GM12878 (cell line): ENCODE data around the gene ELL2. TPM values are rescaled to one million over a fixed set of nuclear protein-coding genes. Genes with fewer than 3 reads are reported as not detected.

Source experiments
- ATAC-seq: fragments of 200-7000 bp; cut with Tn5 transposase; 3 replicates; pipeline ENCODE4 v1.9.1; 2020; ENCODE audit warnings: mild to moderate bottlenecking, moderate library complexity
- BruUV-seq: library from RNA; stranded (reverse); fragments of 400-500 nt; replicated peaks from 2 replicates; lab custom pipeline; 2021; lab: Mats Ljungman, UMichigan
- CTCF ChIA-PET: fragments of 300-600 bp; sonication (Branson Sonifier 250); formaldehyde crosslinking; extraction: SDS; loops from one replicate; lab custom pipeline; 2021; ENCODE audit warnings: inconsistent platforms; lab: Yijun Ruan, JAX
- POLR2A ChIA-PET: fragments of 350-600 bp; formaldehyde crosslinking; extraction: SDS; loops from one replicate; lab custom pipeline; 2021; ENCODE audit warnings: inconsistent platforms; lab: Charles Lee
- RAD21 ChIA-PET: fragments of 300-600 bp; sonication (Branson Sonifier 250); formaldehyde crosslinking; loops from one replicate; lab custom pipeline; 2023; ENCODE audit warnings: antibody characterized with exemption; ENCODE audit not compliant: unreplicated experiment; lab: Charles Lee
- SMC1A ChIA-PET: fragments of 300-600 bp; sonication (Branson Sonifier 250); formaldehyde crosslinking; loops from one replicate; lab custom pipeline; 2023; ENCODE audit not compliant: unreplicated experiment, uncharacterized antibody; lab: Charles Lee
- DNase-seq: peaks from one replicate; pipeline ENCODE4 v3.0.0-alpha.2; 2011; ENCODE audit warnings: low read depth, low spot score
- FAIRE-seq: peaks from 3 replicates; lab custom pipeline; 2011; peaks lifted over from hg19 to GRCh38; lab: Jason Lieb, UNC
- H2AFZ ChIP-seq: 2 replicates; pipeline ENCODE4 v1.6.0; 2011; ENCODE audit warnings: low read depth, low read length, control low read depth; ENCODE audit not compliant: control insufficient read depth
- H3K27ac ChIP-seq: 2 replicates; pipeline ENCODE4 v1.5.1; 2011; ENCODE audit warnings: control low read depth; ENCODE audit not compliant: control insufficient read depth, insufficient read depth
- H3K27me3 ChIP-seq, 2 experiments: replicated peaks in 1 of 2; 2 replicates each; pipeline versions ENCODE4 v1.6.0 to v1.6.1; 2011; ENCODE audit warnings: low read length in 1 of 2; ENCODE audit not compliant: control insufficient read depth in 2 of 2, insufficient read depth in 2 of 2
- H3K36me3 ChIP-seq, 2 experiments: 2 replicates each; pipeline ENCODE4 v1.5.1; 2011; ENCODE audit warnings: low read length in 1 of 2; ENCODE audit not compliant: control insufficient read depth in 2 of 2, insufficient read depth in 2 of 2
- H3K4me1 ChIP-seq: 2 replicates; pipeline ENCODE4 v1.6.1; 2011; ENCODE audit warnings: mild to moderate bottlenecking, low read length, moderate library complexity, mixed read lengths; ENCODE audit not compliant: control insufficient read depth, insufficient read depth
- H3K4me2 ChIP-seq: 2 replicates; pipeline ENCODE4 v1.6.0; 2011; ENCODE audit warnings: control low read depth; ENCODE audit not compliant: control insufficient read depth, insufficient read depth
- H3K4me3 ChIP-seq: fragments of 200-600 bp; sonication (generic); 2 replicates; pipeline ENCODE4 v1.5.1; 2016
- H3K79me2 ChIP-seq: 2 replicates; pipeline ENCODE4 v1.6.0; 2011; ENCODE audit warnings: low read length; ENCODE audit not compliant: control insufficient read depth, insufficient read depth
- H3K9ac ChIP-seq: 2 replicates; pipeline ENCODE4 v1.8.0; 2011; ENCODE audit warnings: low read length, control low read depth, mixed read lengths; ENCODE audit not compliant: control insufficient read depth, insufficient read depth
- H3K9me3 ChIP-seq: replicated peaks from 3 replicates; pipeline ENCODE4 v1.5.1; 2011; ENCODE audit warnings: mild to moderate bottlenecking, low read length; ENCODE audit not compliant: control insufficient read depth, insufficient read depth
- H4K20me1 ChIP-seq: 2 replicates; pipeline ENCODE4 v1.6.0; 2011; ENCODE audit not compliant: control insufficient read depth, insufficient read depth
- BCL11A ChIP-seq: IDR thresholded peaks from 2 replicates; pipeline ENCODE4 v1.6.1; 2011; ENCODE audit warnings: low read depth, low read length
- CBX5 ChIP-seq: sonication (generic); IDR thresholded peaks from 2 replicates; pipeline ENCODE4 v1.6.1; 2016; ENCODE audit warnings: low read depth, moderate library complexity, mild to moderate bottlenecking, inconsistent platforms
- CHD4 ChIP-seq: fragments of 200-600 bp; sonication (generic); IDR thresholded peaks from 2 replicates; pipeline ENCODE4 v1.6.1; 2016; ENCODE audit warnings: mild to moderate bottlenecking
- IKZF1 ChIP-seq: fragments of 450-650 bp; conservative IDR thresholded peaks from 2 replicates; pipeline ENCODE4 v1.6.1; 2017; ENCODE audit warnings: antibody characterized with exemption, mild to moderate bottlenecking
- RAD21 ChIP-seq: IDR thresholded peaks from 2 replicates; pipeline ENCODE4 v1.6.1; 2011; ENCODE audit warnings: mild to moderate bottlenecking, low read depth, low read length, moderate library complexity; ENCODE audit not compliant: insufficient read depth
- SIN3A ChIP-seq: IDR thresholded peaks from 2 replicates; pipeline ENCODE4 v1.6.1; 2012; ENCODE audit warnings: low read depth, low read length, improper control_type of control experiment
- STAT1 ChIP-seq: fragments of 450-650 bp; conservative IDR thresholded peaks from 2 replicates; pipeline ENCODE4 v1.6.1; 2014; ENCODE audit warnings: antibody characterized with exemption, mild to moderate bottlenecking
- WGBS: methylation state at CpG from one replicate; pipeline ENCODE4 v1.1.6; 2016; ENCODE audit warnings: low lambda C conversion rate; ENCODE audit not compliant: insufficient replicate concordance, insufficient coverage; ENCODE audit errors: missing lambda C conversion rate; 5-methylcytosine and 5-hydroxymethylcytosine counted together
- in situ Hi-C: fragments of 300-500 bp; cut with MboI; formaldehyde crosslinking; loops from 9 replicates; pipeline ENCODE4 v1.14.3; 2018; ENCODE audit warnings: mixed read lengths
- intact Hi-C: fragments of 100-400 bp; cut with micrococcal nuclease; formaldehyde crosslinking; loops from one replicate; pipeline ENCODE4 v1.14.2; 2022; ENCODE audit not compliant: unreplicated experiment
- polyA plus RNA-seq, 11 experiments: library from polyadenylated mRNA; depleted of rRNA in 4 of 11; unstranded in 6 of 11; stranded (reverse) in 5 of 11; fragments of >200 nt; fragmentation: Nextera tagmentation in 4 of 11; fragmentation: Illumina TruSeq in 1 of 11; extraction: Ambion mirVana in 4 of 11; extraction: Trizol in 1 of 11; gene quantifications; 1 replicate in 1 of 11; 2 replicates in 10 of 11; pipeline versions ENCODE4 v1.2.1 to v1.2.3, GENCODE V29; 2011 to 2016; ENCODE audit warnings: inconsistent platforms in 2 of 11, missing spikeins in 2 of 11, low read depth in 1 of 11
- total RNA-seq, 4 experiments: library from RNA; depleted of rRNA in 3 of 4; stranded (reverse); fragments of >200 nt in 3 of 4; fragmentation: Illumina TruSeq in 1 of 4; extraction: Trizol in 1 of 4; gene quantifications; 2 replicates each; pipeline versions ENCODE4 v1.2.1 to v1.2.3, GENCODE V29; 2013 to 2021
- TF ChIP-seq, protein P1 (sequence below): IDR thresholded peaks from 2 replicates; pipeline ENCODE4 v1.6.1; 2012; ENCODE audit warnings: low read depth, low read length, improper control_type of control experiment
- TF ChIP-seq, protein P2 (sequence below): IDR thresholded peaks from 2 replicates; pipeline ENCODE4 v1.6.1; 2011; ENCODE audit warnings: low read depth, mild to moderate bottlenecking, low read length, moderate library complexity, borderline replicate concordance; ENCODE audit errors: extremely low read depth
- TF ChIP-seq, protein P3 (sequence below): fragments of 450-650 bp; IDR thresholded peaks from 2 replicates; pipeline ENCODE4 v1.6.1; 2017; ENCODE audit warnings: mild to moderate bottlenecking, moderate library complexity
- TF ChIP-seq, protein P4 (sequence below): fragments of 450-650 bp; formaldehyde crosslinking; IDR thresholded peaks from 2 replicates; pipeline ENCODE4 v1.5.0; 2022; ENCODE audit warnings: mild to moderate bottlenecking, missing genetic modification characterization

Gene ELL2
- total and polyA plus RNA-seq, 10 of the 15 experiments (the other 5 are each of a cell fraction or from before 2014, with no cell fraction given): 24.2 to 91.4 (median 57.4) TPM

DNA sequence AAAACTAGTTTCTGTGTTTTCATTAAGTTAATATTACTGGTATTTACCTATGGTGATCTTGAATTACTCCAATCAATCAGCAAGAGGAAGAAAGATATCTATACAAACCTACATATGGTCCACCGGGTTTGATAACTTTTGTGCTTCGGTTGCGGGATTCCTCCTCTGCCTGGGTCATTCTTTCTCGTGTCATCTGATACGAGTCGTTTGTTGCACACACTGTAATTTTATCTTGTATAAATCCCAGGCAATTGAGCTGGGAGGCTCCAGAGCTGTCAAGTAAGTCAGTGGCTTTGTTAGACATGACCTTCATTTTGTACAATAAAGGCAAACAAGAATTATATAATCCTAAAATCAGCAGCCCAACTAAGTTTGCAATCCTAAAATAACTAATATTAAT, 48.0 kb downstream of the ELL2 start:
- no peak overlapping the region for H3K27ac ChIP-seq
- TF ChIP-seq BCL11A (no peak), RAD21 (no peak), CHD4 (no peak), STAT1 (no peak), CBX5 (no peak), IKZF1 (no peak), SIN3A (no peak)
- TF ChIP-seq, protein P1, sequence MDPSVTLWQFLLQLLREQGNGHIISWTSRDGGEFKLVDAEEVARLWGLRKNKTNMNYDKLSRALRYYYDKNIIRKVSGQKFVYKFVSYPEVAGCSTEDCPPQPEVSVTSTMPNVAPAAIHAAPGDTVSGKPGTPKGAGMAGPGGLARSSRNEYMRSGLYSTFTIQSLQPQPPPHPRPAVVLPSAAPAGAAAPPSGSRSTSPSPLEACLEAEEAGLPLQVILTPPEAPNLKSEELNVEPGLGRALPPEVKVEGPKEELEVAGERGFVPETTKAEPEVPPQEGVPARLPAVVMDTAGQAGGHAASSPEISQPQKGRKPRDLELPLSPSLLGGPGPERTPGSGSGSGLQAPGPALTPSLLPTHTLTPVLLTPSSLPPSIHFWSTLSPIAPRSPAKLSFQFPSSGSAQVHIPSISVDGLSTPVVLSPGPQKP: no peak
- TF ChIP-seq, protein P2, sequence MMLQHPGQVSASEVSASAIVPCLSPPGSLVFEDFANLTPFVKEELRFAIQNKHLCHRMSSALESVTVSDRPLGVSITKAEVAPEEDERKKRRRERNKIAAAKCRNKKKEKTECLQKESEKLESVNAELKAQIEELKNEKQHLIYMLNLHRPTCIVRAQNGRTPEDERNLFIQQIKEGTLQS: no peak
- TF ChIP-seq, protein P3, sequence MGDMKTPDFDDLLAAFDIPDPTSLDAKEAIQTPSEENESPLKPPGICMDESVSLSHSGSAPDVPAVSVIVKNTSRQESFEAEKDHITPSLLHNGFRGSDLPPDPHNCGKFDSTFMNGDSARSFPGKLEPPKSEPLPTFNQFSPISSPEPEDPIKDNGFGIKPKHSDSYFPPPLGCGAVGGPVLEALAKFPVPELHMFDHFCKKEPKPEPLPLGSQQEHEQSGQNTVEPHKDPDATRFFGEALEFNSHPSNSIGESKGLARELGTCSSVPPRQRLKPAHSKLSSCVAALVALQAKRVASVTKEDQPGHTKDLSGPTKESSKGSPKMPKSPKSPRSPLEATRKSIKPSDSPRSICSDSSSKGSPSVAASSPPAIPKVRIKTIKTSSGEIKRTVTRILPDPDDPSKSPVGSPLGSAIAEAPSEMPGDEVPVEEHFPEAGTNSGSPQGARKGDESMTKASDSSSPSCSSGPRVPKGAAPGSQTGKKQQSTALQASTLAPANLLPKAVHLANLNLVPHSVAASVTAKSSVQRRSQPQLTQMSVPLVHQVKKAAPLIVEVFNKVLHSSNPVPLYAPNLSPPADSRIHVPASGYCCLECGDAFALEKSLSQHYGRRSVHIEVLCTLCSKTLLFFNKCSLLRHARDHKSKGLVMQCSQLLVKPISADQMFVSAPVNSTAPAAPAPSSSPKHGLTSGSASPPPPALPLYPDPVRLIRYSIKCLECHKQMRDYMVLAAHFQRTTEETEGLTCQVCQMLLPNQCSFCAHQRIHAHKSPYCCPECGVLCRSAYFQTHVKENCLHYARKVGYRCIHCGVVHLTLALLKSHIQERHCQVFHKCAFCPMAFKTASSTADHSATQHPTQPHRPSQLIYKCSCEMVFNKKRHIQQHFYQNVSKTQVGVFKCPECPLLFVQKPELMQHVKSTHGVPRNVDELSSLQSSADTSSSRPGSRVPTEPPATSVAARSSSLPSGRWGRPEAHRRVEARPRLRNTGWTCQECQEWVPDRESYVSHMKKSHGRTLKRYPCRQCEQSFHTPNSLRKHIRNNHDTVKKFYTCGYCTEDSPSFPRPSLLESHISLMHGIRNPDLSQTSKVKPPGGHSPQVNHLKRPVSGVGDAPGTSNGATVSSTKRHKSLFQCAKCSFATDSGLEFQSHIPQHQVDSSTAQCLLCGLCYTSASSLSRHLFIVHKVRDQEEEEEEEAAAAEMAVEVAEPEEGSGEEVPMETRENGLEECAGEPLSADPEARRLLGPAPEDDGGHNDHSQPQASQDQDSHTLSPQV: no peak
- TF ChIP-seq, protein P4, sequence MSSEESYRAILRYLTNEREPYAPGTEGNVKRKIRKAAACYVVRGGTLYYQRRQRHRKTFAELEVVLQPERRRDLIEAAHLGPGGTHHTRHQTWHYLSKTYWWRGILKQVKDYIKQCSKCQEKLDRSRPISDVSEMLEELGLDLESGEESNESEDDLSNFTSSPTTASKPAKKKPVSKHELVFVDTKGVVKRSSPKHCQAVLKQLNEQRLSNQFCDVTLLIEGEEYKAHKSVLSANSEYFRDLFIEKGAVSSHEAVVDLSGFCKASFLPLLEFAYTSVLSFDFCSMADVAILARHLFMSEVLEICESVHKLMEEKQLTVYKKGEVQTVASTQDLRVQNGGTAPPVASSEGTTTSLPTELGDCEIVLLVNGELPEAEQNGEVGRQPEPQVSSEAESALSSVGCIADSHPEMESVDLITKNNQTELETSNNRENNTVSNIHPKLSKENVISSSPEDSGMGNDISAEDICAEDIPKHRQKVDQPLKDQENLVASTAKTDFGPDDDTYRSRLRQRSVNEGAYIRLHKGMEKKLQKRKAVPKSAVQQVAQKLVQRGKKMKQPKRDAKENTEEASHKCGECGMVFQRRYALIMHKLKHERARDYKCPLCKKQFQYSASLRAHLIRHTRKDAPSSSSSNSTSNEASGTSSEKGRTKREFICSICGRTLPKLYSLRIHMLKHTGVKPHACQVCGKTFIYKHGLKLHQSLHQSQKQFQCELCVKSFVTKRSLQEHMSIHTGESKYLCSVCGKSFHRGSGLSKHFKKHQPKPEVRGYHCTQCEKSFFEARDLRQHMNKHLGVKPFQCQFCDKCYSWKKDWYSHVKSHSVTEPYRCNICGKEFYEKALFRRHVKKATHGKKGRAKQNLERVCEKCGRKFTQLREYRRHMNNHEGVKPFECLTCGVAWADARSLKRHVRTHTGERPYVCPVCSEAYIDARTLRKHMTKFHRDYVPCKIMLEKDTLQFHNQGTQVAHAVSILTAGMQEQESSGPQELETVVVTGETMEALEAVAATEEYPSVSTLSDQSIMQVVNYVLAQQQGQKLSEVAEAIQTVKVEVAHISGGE (CRISPR knock-in tag): no peak
- POLR2A ChIA-PET: no interaction called here
- in situ Hi-C loops: no loop called here
- intact Hi-C loops: no loop called here
- CTCF ChIA-PET: interaction anchor here (0.9 to 1.2 kb wide), 4 partner anchors 9 to 45 kb away, joined by 3 to 4 read pairs (median 4); no protein-coding TSS in a partner anchor
- H3K4me2 ChIP-seq: no peak overlapping the region
- H3K4me3 ChIP-seq: no peak overlapping the region
- H3K79me2 ChIP-seq: peaks cover 24% of the 10 kb centered on the region
- no peak overlapping the region for H3K9ac ChIP-seq
- WGBS: over 99% methylated on average over 6 of the region's 6 CpGs
- BruUV-seq: no TSS peak
- SMC1A ChIA-PET: interaction anchor here (0.7 to 4.1 kb wide), 7 partner anchors 10 to 688 kb away, joined by 3 to 27 read pairs (median 3); no protein-coding TSS in a partner anchor
- no peak overlapping the region for H2AFZ ChIP-seq
- H3K4me1 ChIP-seq: peaks cover 28% of the 10 kb centered on the region
- no peaks in the 10 kb centered on the region for H3K27me3 ChIP-seq
- H3K9me3 ChIP-seq: no peaks in the 10 kb centered on the region
- DNase-seq: no peak
- H3K36me3 ChIP-seq: peaks cover 0 to 10% of the 10 kb centered on the region in 2 experiments; a peak in 2 of 4 replicates
- H4K20me1 ChIP-seq: no peaks in the 10 kb centered on the region
- RAD21 ChIA-PET: interaction anchor here (1.7 kb wide), 1 partner anchor 12 kb away, joined by 4 read pairs; no protein-coding TSS in a partner anchor
- no peak for FAIRE-seq
- no peak for ATAC-seq
